Stomach smooth muscle (tissue), 2 donors: ENCODE data around the gene IL7R.
"Not testable (repeated sequence)": the region's sequence is repeated elsewhere in the genome, so short reads cannot be mapped to it uniquely, and the experiment has no call there.

Experiments
- H3K27ac ChIP-seq: one replicate; pipeline ENCODE4 v1.7.0; 2013; ENCODE audit warnings: mild to moderate bottlenecking, low read length, inconsistent platforms
- H3K27me3 ChIP-seq, 2 donors: one replicate each; pipeline ENCODE4 v1.7.0; 2013; ENCODE audit warnings: low read length in 2 of 2; ENCODE audit not compliant: insufficient read depth in 2 of 2, control insufficient read depth in 1 of 2
- H3K36me3 ChIP-seq, 2 donors: one replicate each; pipeline ENCODE4 v1.7.0; 2013; ENCODE audit warnings: low read length in 2 of 2; ENCODE audit not compliant: control insufficient read depth in 2 of 2, insufficient read depth in 2 of 2
- H3K4me1 ChIP-seq: one replicate; pipeline ENCODE4 v1.7.0; 2013; ENCODE audit warnings: low read length; ENCODE audit not compliant: control insufficient read depth, insufficient read depth
- H3K4me3 ChIP-seq, 2 donors: one replicate each; pipeline ENCODE4 v1.7.0; 2013; ENCODE audit warnings: low read length in 2 of 2
- H3K9ac ChIP-seq, 2 donors: one replicate each; pipeline ENCODE4 v1.7.0; 2013; ENCODE audit warnings: low read length in 2 of 2, mild to moderate bottlenecking in 1 of 2
- H3K9me3 ChIP-seq, 2 donors: one replicate each; pipeline ENCODE4 v1.7.0; 2013; ENCODE audit warnings: low read length in 2 of 2; ENCODE audit not compliant: control insufficient read depth in 2 of 2
- donor health status: healthy.
- donor health status: Pancreatic carcinoma.

IL7R gene

DNA sequence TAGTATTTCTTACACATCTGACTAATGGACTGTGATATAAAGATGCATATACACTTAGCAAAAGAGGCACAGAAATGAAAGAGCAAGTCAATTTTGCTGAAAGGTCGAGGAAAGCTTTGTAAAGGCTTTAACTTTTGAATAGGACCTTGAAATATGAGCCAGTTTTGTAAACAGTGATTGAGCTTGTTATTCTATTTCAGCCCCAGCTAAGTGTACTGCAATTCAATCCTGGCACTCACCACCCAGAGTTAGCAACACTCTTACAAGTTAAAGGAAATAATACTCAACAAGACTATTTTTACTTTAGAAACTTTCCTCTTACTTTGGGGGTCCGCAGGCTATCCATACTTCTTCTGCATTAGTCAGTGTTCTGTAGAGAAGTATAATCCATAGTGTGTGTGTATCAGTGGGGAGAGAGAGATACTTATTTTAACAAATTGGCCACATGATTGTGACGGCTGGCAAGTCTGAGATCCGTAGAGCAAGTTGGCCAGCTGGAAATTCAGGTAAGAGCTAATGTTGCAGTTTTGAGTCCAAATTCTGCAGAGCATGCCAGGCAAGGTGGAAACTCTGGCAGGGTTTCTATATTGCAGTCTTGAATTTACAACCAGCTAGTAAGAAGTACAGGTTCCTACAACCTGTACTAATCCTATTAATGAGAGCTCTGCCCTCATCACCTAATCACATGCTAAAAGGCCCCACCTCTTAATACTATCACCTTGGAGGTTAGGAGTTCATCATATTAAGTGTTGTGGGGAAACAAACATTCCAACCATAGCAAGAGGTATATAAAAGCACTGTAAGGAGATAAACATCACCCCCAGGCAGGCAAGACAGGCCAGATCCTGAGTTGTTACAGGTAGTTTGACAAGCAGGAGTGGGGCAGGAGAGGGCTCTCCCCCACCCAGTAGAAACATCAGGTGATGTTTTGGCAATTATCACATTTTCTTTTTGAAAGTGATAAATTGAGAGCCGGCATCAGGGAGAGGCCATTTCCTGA, 33.6 kb downstream of the IL7R start:
- Histone ChIP-seq H3K9ac (no peak overlapping the region), H3K36me3 (no peaks in the 10 kb centered on the region), H3K4me3 (no peak overlapping the region), H3K4me1 (no peaks in the 10 kb centered on the region), H3K9me3 (no peaks in the 10 kb centered on the region), H3K27ac (no peak overlapping the region), H3K27me3 (no peaks in the 10 kb centered on the region)

- not testable (repeated sequence) for H3K4me1 ChIP-seq, H3K9ac ChIP-seq, H3K9me3 ChIP-seq, H3K4me3 ChIP-seq, H3K27me3 ChIP-seq, H3K27ac ChIP-seq, H3K36me3 ChIP-seq
Observed at GRCh38 chr5:35892799-35893198, 36.1 kb downstream of the IL7R start.

GRCh38 chr5:35894131-35894530, 37.4 kb downstream of the IL7R start:
- Histone ChIP-seq H3K36me3 (no peaks in the 10 kb centered on the region), H3K27me3 (no peaks in the 10 kb centered on the region), H3K9ac (no peak overlapping the region)

DNA sequence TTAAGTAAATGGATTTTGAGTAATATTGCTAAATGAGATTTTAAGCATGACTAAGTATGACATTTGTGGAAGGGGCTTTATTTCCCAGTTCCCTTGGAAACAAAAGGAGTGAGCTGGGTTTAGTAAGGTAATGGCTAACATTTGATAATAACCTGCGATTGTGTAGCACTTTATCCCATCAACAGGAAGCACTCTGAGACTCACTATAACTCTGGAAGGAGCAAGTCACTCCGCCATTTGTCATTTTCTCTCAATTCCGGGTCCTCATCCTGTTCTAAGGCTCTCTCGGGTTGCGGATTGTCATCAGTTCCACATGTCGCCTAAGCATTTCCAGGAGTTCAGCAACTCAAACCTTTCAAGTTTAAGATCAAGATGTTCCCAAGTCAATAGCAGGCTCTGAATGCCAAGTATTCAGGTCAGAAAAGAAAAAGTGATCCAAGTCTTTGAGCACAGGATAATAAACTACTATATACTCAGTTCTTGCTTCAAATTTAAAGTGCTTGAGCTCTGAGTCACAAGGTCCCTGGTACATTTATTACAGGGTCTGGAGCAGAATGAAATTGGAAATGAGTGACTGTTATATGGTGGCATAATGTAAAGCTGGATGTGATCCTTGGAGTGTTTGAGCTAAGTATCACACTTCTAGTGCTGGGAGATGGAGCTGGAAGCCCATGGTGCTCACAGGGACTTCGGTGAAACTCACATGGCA, 42.4 kb downstream of the IL7R start:
- H3K9ac ChIP-seq = no peak overlapping the region

More at GRCh38 chr5:35894131-35894530, 37.4 kb downstream of the IL7R start:
- Histone ChIP-seq H3K27ac (no peak overlapping the region), H3K4me3 (no peak overlapping the region), H3K4me1 (no peaks in the 10 kb centered on the region), H3K9me3 (no peaks in the 10 kb centered on the region)

DNA sequence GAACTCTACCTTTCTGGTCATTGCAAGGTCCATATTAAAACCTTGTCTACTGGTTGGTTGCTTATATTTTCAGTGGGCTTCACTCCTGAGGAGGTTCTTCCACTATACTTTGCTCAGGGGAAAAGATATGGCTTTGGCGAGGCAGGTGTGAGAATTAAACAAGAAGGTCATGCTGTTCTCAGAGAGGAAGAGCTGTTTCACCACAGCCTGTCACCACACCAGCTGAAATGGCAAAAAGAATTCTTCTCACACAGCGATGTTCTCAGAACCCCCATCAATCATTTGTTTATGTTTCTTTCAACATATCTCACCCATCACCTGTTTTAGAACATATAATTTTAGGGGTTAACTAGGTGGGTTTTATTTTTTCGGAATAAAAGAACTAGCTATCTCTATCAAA, 43.1 kb downstream of the IL7R start:
- Histone ChIP-seq H3K36me3 (no peaks in the 10 kb centered on the region), H3K9me3 (no peaks in the 10 kb centered on the region), H3K9ac (no peak overlapping the region), H3K27ac (no peak overlapping the region), H3K27me3 (no peaks in the 10 kb centered on the region), H3K4me1 (no peaks in the 10 kb centered on the region), H3K4me3 (no peak overlapping the region)

More for the DNA sequence above, 42.4 kb downstream of the IL7R start:
- no peak overlapping the region for H3K4me3 ChIP-seq
- no peaks in the 10 kb centered on the region for H3K27me3 ChIP-seq
- H3K4me1 ChIP-seq = no peaks in the 10 kb centered on the region
- no peak overlapping the region for H3K27ac ChIP-seq
- H3K9me3 ChIP-seq = no peaks in the 10 kb centered on the region
- no peaks in the 10 kb centered on the region for H3K36me3 ChIP-seq

- no peaks in the 10 kb centered on the region for H3K36me3 ChIP-seq
- no peaks in the 10 kb centered on the region for H3K9me3 ChIP-seq
- H3K27ac ChIP-seq = no peak overlapping the region
- H3K4me3 ChIP-seq = no peak overlapping the region
- H3K4me1 ChIP-seq = no peaks in the 10 kb centered on the region
- no peaks in the 10 kb centered on the region for H3K27me3 ChIP-seq
- H3K9ac ChIP-seq = no peak overlapping the region
Observed at GRCh38 chr5:35900972-35901695, 44.4 kb downstream of the IL7R start.

DNA sequence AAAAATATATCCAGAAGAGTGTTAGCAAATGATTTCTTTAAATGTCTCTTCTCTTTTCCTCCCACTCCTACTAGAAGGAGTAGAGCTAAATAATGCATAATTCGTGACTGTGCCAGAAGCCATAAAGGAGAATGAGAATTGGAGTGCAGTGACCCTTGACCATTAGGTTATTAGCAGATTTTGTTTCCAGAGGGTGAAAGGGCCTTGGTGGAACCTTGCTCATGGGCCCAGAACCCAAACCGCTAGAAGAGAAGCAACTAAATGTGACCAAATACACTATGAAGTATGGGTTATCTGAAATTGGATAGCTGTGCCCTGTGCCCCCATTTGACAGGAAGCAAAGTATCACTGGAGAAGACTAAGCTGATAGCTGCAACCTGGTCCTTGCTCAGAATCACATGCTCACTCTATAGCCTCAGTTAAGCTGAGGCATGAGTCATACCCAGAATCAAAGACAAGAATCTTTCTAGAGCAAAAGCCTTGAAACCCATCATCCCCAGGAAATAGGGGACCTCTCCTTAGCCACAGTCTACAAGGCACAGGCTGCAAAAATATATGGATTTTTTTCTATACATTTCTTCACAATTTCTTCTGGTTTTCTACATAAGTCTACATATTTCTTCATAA, 45.5 kb downstream of the IL7R start:
- Histone ChIP-seq H3K4me3 (no peak overlapping the region), H3K4me1 (no peaks in the 10 kb centered on the region), H3K27me3 (no peaks in the 10 kb centered on the region), H3K27ac (no peak overlapping the region), H3K9me3 (no peaks in the 10 kb centered on the region), H3K36me3 (no peaks in the 10 kb centered on the region), H3K9ac (no peak overlapping the region)

DNA sequence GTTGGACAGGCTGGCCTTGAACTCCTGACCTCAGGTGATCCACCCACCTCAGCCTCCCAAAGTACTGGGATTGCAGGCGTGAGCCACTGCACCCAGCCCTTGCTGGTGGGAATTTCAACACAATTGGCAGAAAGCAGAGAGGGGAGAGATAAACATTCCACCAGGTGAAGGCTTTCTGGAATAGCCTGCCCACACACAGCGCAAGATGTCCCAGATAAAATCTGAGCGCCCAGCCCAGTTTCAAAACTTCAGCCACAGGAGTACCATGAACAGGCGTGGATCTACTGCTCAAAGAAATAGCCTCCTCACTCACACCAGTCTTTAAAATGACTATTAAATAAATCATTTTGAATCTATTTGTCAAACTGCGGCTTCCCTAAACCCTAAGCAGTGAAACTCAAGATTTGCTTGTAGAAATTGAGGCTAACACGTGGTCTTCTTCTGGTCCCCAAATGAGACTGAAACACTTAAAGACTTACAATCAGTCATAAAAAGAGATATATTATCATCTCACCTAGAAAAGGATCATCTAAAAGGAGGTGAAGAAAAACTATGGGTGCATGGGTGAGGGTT, 47.0 kb downstream of the IL7R start:
- no peaks in the 10 kb centered on the region for H3K9me3 ChIP-seq
- no peaks in the 10 kb centered on the region for H3K27me3 ChIP-seq
- H3K9ac ChIP-seq = no peak overlapping the region
- no peak overlapping the region for H3K4me3 ChIP-seq
- no peaks in the 10 kb centered on the region for H3K36me3 ChIP-seq
- H3K4me1 ChIP-seq = no peaks in the 10 kb centered on the region
- H3K27ac ChIP-seq = no peak overlapping the region

DNA sequence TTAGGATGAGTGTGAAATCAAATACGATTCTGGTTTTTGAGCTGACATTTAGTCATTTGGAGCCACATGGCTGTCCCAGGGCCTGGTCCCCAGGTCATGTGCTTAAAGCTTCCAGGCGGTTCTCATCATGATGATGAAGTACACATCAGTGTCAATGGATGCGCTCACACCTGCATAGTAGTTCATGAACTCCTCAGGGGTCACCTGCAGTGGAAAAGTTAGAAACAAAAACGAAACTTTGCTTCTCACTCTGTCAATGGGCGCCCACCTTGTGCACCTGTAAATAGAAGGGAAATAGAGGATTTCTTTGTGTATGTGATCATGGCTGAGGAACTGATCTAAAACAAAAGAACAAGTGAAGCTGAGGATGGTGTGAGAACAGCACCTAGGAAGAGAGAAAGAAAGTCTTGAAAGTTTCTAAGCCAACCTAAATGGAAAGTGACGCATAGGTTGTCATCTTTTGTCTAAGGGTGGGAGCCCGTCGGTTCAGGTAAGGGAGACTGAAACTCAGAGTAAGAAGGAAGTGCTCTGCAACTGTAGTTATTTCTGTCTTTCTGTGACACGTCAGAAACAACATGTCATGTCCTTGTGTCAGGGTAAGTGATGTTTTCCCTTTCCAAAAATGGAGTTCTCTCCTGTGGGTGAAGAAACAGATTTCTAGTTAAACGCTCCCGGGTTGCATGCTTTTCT, 47.9 kb downstream of the IL7R start:
- Histone ChIP-seq H3K27me3 (no peaks in the 10 kb centered on the region), H3K4me3 (no peak overlapping the region), H3K4me1 (no peaks in the 10 kb centered on the region), H3K27ac (no peak overlapping the region), H3K36me3 (no peaks in the 10 kb centered on the region), H3K9ac (no peak overlapping the region), H3K9me3 (no peaks in the 10 kb centered on the region)
